Islet of Langerhans (tissue), 1 donor: Measurements from ENCODE around the gene KRTAP19-5.
"Not testable (repeated sequence)": the region's sequence is repeated elsewhere in the genome, so short reads cannot be mapped to it uniquely, and the experiment has no call there.

Source experiments
- FAIRE-seq: peaks from one replicate; lab custom pipeline; 2011; peaks lifted over from hg19 to GRCh38; lab: Jason Lieb, UNC

KRTAP19-5 gene

GRCh38 chr21:30502041-30502440, at the start of gene KRTAP19-5:
Gene KRTAP19-5 (minus strand): TSS chr21:30502141. CDS start chr21:30502090, 51 bp downstream.
- no peak for FAIRE-seq

DNA sequence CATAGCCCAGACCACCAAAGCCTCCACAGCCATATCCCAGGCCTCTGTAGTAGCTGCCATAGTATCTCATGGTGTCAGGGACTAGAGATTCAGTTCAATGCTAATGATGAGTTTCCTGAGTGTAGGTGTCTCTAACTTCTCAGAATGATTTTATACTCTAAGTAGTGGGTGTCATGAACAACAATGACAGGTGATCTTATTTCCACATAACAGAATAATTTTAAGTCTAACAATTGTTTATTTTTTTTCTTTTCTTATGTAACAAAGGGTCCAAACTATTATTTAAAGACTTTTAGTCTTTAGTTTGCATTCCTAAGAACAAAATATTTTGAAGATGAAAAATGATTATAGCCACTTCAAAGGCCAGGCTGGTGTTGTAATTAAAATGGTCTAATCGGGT, 39.8 kb upstream of the KRTAP19-5 start, which contains the start of gene KRTAP19-6:
TSS of gene KRTAP19-6 (minus strand) at position 101 of the 400 bp plus-strand sequence. CDS start at position 70, 31 bp downstream.
- FAIRE-seq, result no peak

- FAIRE-seq, result no peak
These were observed 16.9 kb upstream of the KRTAP19-5 start for GRCh38 chr21:30518876-30519275.

DNA sequence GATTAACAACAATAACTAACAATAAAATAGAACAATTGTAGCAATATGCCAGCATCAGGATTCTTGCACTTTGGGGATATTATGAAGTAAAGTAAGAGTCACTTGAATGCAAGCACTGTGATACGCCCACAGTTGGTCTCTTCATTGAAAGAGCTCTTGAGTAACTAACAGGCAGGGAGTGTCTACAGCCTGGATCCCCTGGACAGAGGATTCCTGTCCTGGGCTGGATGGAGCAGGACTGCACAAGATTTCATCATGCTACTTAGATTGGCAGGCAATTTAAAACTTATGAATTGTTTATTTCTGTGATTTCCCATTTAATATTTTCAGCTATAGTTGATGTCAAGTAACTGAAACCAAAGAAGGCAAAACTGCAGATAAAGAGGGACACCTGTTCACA, 13.7 kb upstream of the KRTAP19-5 start:
- no peak for FAIRE-seq

DNA sequence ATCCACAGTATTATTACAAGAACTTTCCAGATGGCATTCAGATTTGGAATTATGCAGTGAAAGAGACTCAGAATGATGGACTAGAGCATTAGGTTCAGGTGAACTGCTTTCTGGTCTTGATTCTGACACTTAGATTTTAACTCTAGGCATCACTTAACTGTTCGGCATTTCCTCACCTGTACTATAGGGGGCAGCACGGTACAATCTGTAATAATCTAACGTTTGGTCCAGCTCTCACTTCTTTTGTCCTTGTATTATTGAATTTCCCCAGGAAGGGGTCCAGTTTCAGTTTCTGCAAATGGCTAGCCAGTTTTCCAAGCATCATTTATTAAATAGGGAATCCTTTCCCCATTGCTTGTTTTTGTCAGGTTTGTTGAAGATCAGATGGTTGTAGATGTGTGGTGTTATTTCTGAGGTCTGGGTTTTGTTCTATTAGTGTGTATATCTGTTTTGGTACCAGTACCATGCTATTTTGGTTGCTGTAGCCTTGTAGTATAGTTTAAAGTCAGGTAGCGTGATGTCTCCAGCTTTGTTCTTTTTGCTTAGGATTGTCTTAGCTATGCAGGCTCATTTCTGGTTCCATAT, 3.8 kb upstream of the KRTAP19-5 start:
- FAIRE-seq, result not testable (repeated sequence)

DNA sequence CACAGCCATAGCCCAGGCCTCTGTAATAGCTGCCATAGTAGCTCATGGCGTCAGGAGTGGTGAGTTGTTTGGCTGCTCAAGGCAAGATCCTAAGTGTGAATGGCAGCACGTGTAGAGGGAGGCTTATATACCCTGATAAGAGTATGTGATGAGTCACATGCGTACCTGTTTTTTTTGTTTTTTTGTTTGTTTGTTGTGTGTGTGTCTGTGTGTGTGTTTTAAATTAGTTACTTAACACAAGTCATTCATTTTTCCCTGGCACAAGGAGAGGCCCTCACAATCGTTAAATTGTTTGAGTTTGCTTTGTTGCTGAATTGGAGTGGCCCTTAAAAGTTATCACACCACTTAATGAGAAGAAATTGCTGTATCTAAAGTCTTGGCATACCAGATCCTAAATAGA, 4.9 kb downstream of the KRTAP19-5 start, which contains the start of gene KRTAP19-4:
TSS of gene KRTAP19-4 (minus strand) at position 101 of the 400 bp plus-strand sequence. CDS start at position 46, 55 bp downstream.
- no peak for FAIRE-seq

DNA sequence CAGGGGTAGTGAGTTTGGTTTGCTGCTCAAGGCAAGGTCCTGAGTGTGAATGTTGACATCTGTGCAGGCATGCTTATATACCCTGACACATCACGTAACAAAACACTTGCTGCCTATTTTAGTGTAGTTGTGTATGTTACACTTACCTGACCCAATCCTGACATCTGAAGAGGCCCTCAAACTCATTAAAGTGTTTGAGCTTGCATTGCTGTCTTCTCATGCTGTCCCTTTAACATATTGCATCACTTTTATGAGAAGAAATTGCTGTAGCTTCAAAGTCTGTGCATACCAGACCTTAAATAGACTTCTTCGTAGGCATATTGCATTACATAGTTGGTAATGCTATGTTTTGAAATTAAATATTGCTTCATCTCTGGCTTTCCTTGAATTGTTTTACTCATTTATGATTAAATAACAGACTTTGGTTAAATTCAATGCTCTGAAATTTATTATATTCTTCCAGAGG, 9.9 kb downstream of the KRTAP19-5 start, which contains the start of gene KRTAP19-3:
TSS of gene KRTAP19-3 (minus strand) at position 51 of the 466 bp plus-strand sequence. CDS start 56 bp downstream, outside the sequence.
- no peak for FAIRE-seq

- FAIRE-seq, result no peak
These were observed 14.6 kb downstream of the KRTAP19-5 start, which contains the start of gene KRTAP19-2 for GRCh38 chr21:30487336-30487735. Gene KRTAP19-2 (minus strand): TSS chr21:30487436. CDS start chr21:30487348, 88 bp downstream.

- FAIRE-seq, result no peak
These were observed 15.8 kb downstream of the KRTAP19-5 start for GRCh38 chr21:30486180-30486579.

DNA sequence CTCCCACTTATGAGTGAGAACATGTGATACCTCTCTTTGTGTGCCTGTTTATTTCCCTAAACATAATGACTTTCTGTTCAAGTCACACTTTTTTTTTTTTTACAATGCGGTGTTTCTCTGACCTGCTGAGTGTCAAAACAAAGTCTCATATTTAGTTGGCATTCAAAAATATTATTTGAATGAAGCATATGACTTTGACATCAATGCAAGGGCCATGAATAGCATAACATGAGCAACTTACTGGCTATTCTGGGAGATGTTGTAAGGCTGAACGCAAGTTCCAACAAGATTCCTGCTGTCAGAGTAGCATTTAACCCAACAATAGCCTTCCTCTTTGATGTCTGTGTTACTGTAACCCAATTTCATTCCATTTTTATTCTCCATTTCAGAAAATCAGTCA, 19.8 kb downstream of the KRTAP19-5 start:
- FAIRE-seq, result no peak

GRCh38 chr21:30480145-30480544, 21.8 kb downstream of the KRTAP19-5 start, which contains the start of gene KRTAP19-1:
Gene KRTAP19-1 (minus strand): TSS chr21:30480367. CDS start chr21:30480317, 50 bp downstream.
- FAIRE-seq, result no peak

- FAIRE-seq, result no peak
These were observed 22.7 kb downstream of the KRTAP19-5 start for GRCh38 chr21:30479259-30479658.

DNA sequence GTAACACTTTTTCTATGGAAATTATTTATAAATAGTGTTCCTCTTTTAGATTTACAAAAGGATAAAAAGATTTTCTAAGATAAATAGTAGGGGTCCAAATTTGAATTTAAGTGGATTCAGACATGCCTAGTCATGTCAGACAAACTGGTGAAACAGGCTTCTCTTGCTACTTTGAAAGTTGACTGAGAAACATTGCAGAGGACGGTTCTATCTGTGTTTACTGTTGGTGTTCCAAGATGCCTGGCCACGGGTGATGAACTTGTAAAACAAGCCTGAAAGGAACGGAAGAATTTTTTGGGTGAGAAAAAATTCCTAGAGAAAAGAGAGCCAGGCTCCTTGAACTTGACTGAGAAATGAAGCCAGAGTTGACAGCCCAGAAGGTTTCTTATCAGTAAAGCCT, 23.9 kb downstream of the KRTAP19-5 start:
- FAIRE-seq, result no peak

GRCh38 chr21:30468900-30469714, 32.8 kb downstream of the KRTAP19-5 start:
- no peak for FAIRE-seq

GRCh38 chr21:30463713-30464112, 38.2 kb downstream of the KRTAP19-5 start:
- FAIRE-seq, result no peak
